ENCODE data around the gene PTGR3. TPM values are rescaled to one million over a fixed set of nuclear protein-coding genes. Genes with fewer than 3 reads are reported as not detected.

PTGR3 gene
- total and polyA plus RNA-seq, 10 donors, result 11.1 to 43.8 (median 30.0) TPM

DNA sequence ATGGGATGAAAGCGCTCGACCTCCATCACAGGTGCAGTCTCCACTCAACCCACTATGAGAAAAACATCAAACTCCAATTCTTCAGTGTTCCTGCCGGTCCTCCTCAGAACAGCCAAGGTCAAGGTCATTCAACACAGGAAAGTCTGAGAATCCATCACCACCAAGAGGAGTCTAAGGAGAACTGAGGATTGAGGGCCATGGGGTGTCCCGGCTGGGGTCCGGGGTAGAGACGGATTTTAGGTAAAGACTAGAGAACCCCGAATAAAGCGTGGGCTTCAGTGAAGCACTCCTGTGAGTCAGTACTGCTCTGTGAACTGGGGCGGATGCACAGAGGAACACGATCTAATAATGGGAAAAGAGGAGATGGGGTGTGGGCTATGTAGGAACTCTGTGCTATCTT is 41.8 kb downstream of the PTGR3 start:
- no peaks in the 10 kb centered on the region for H3K9me3 ChIP-seq
- TF ChIP-seq, protein P1, sequence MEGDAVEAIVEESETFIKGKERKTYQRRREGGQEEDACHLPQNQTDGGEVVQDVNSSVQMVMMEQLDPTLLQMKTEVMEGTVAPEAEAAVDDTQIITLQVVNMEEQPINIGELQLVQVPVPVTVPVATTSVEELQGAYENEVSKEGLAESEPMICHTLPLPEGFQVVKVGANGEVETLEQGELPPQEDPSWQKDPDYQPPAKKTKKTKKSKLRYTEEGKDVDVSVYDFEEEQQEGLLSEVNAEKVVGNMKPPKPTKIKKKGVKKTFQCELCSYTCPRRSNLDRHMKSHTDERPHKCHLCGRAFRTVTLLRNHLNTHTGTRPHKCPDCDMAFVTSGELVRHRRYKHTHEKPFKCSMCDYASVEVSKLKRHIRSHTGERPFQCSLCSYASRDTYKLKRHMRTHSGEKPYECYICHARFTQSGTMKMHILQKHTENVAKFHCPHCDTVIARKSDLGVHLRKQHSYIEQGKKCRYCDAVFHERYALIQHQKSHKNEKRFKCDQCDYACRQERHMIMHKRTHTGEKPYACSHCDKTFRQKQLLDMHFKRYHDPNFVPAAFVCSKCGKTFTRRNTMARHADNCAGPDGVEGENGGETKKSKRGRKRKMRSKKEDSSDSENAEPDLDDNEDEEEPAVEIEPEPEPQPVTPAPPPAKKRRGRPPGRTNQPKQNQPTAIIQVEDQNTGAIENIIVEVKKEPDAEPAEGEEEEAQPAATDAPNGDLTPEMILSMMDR (IDR thresholded peaks at IDR 0.05 in 8 of 11, conservative IDR thresholded peaks at IDR 0.05 in 3 of 11), result no peak
- TF ChIP-seq POLR2AphosphoS5 (IDR thresholded peaks at IDR 0.05) (no peak), POLR2A (IDR thresholded peaks at IDR 0.05) (no peak)
- WGBS, 5 donors, result 78 to 93% (median 81%) methylated on average over 10 of the region's 10 CpGs
- no peak overlapping the region for H3K27ac ChIP-seq
- no peak overlapping the region for H3K4me3 ChIP-seq
- H3K36me3 ChIP-seq, result no peaks in the 10 kb centered on the region
- H3K4me1 ChIP-seq, result peaks cover 0 to 5% (median 0%) of the 10 kb centered on the region in 6 donors
- no peak for DNase-seq
- intact Hi-C loops (cut with DNase I; ENCODE audit: low total_unique reads), result no loop called here
- peaks cover 0 to 3% (median 0%) of the 10 kb centered on the region in 7 donors for H3K27me3 ChIP-seq (replicated peaks in 1 of 7)

DNA sequence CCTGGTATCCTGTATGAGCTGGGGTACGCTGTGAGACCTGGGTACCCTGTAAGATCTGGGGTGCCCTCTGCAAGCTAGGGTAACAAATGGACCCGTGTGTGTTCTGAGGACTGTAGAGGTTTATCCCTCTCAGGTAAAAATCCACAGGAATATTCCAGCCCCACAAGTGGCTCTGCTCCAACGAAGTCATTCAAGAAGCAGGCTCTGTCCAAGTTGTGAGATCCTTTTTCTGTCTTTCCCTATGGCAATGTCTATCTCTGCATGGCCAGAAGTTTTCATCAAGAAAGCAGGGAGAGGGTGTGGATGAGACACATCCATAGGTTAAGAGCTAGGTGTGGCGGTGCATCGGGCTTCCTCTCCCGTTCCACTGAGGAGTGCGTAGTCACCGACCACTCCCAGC is 43.0 kb downstream of the PTGR3 start:
- WGBS, 5 donors, result 81 to 95% (median 90%) methylated on average over 8 of the region's 8 CpGs
- intact Hi-C loops (cut with DNase I; ENCODE audit: low total_unique reads), result no loop called here

DNA sequence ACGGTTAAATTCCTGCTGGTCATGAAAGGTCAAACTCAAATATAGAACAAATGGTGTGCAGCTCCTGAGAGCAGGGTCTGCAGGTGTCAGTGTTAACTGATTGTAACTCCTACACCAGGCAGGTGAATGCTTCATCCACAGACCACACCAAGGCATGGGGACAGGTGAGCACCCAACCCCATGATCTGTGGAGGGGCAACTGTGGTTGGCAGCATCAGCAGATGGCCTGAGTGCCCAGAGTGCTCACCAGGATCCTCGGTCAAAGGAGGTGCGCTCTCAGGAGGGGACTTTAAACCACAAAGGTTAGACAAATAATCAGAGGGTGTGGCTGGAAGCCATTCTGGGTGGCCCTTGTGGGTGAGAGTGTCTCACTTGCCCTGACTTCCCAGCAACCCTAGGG is 44.5 kb downstream of the PTGR3 start:
- Histone ChIP-seq H3K27ac (no peak overlapping the region), H3K27me3 (replicated peaks in 1 of 7) (peaks cover 0 to 3% (median 0%) of the 10 kb centered on the region in 7 donors), H3K36me3 (no peaks in the 10 kb centered on the region), H3K4me3 (no peak overlapping the region), H3K4me1 (peaks cover 0 to 22% (median 11%) of the 10 kb centered on the region in 6 donors), H3K9me3 (no peaks in the 10 kb centered on the region)
- WGBS, 5 donors, result 64 to 93% (median 90%) methylated on average over 1 to 3 of the region's 3 CpGs
- no peak for DNase-seq
- intact Hi-C loops (cut with DNase I; ENCODE audit: low total_unique reads), result no loop called here
- TF ChIP-seq POLR2AphosphoS5 (IDR thresholded peaks at IDR 0.05), result no peak
- TF ChIP-seq POLR2A (IDR thresholded peaks at IDR 0.05), result no peak
- TF ChIP-seq, protein P1 (IDR thresholded peaks at IDR 0.05 in 8 of 11, conservative IDR thresholded peaks at IDR 0.05 in 3 of 11), result no peak

More for the DNA sequence above, 43.0 kb downstream of the PTGR3 start:
- Histone ChIP-seq H3K27ac (no peak overlapping the region), H3K27me3 (replicated peaks in 1 of 7) (peaks cover 0 to 3% (median 0%) of the 10 kb centered on the region in 7 donors), H3K4me1 (peaks cover 0 to 17% (median 8%) of the 10 kb centered on the region in 6 donors), H3K4me3 (no peak overlapping the region), H3K9me3 (no peaks in the 10 kb centered on the region), H3K36me3 (no peaks in the 10 kb centered on the region)
- TF ChIP-seq POLR2A (IDR thresholded peaks at IDR 0.05) (no peak), POLR2AphosphoS5 (IDR thresholded peaks at IDR 0.05) (no peak)
- TF ChIP-seq, protein P1 (IDR thresholded peaks at IDR 0.05 in 8 of 11, conservative IDR thresholded peaks at IDR 0.05 in 3 of 11), result no peak
- no peak for DNase-seq

DNA sequence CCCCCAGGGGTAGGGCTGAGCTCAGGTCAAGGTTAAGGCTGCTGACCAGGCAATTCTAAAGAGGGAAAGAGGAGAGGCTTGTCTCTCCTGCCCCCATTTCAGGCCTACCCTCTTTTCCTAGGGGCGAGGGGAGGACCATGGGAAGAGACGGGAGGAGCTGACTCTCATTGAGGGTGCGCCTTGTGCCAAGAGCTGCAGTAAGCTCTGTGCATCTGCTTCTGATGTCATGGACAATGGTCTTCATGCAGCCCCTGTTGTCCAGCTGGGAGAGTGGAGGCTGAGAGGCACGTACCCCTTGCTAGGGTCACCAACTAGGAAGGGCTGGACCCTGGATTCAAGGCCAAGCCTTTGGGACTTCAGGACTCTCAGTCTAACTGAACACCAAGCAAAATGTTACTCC is 45.2 kb downstream of the PTGR3 start:
- 82 to 95% (median 90%) methylated on average over 4 of the region's 4 CpGs for WGBS, 5 donors
- intact Hi-C loops (cut with DNase I; ENCODE audit: low total_unique reads), result no loop called here
- Histone ChIP-seq H3K9me3 (no peaks in the 10 kb centered on the region), H3K4me3 (no peak overlapping the region), H3K36me3 (no peaks in the 10 kb centered on the region), H3K27ac (no peak overlapping the region), H3K4me1 (peaks cover 0 to 22% (median 11%) of the 10 kb centered on the region in 6 donors), H3K27me3 (replicated peaks in 1 of 7) (peaks cover 0 to 4% (median 0%) of the 10 kb centered on the region in 7 donors)
- DNase-seq, result no peak
- TF ChIP-seq POLR2A (IDR thresholded peaks at IDR 0.05), result no peak
- TF ChIP-seq, protein P1 (IDR thresholded peaks at IDR 0.05 in 8 of 11, conservative IDR thresholded peaks at IDR 0.05 in 3 of 11), result no peak
- TF ChIP-seq POLR2AphosphoS5 (IDR thresholded peaks at IDR 0.05), result no peak
